Esophagus squamous epithelium (tissue), 4 donors: ENCODE measurements around the gene FHOD3.

ENCODE experiments used
- POLR2A ChIP-seq, 4 donors: fragments of 450-650 bp; IDR thresholded peaks; one replicate each; pipeline ENCODE4 v1.6.1; 2017; ENCODE audit warnings: antibody characterized with exemption in 4 of 4, mild to moderate bottlenecking in 4 of 4, moderate library complexity in 3 of 4
- TF ChIP-seq, protein P1 (sequence below), 6 experiments: fragments of 450-650 bp in 4 of 6; fragments of 200-600 bp in 2 of 6; sonication (generic) in 2 of 6; IDR thresholded peaks; one replicate each; pipeline ENCODE4 v1.5.1; 2016 to 2019; ENCODE audit warnings: antibody characterized with exemption in 6 of 6, mild to moderate bottlenecking in 4 of 6, moderate library complexity in 4 of 6

DNA sequence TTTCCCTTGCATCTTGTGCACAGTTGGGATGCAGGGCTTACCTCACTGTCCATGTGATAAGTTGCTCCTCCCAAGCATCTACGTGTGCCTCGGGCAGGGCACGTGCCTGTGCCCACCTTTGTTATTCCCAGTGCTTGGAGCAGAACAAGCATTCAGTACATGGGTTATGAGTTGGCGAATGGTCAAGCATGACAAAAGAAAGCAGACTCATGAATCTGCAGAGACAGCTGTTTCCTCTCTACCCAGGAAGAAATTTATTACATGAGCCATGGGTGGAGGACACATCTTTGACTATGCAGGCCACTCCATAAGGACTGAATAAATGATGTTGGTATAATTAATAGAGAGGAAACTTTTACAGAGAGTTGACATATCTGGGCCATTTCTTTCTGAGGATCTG lies 403.4 kb downstream of the FHOD3 start:
- TF ChIP-seq POLR2A (IDR thresholded peaks at IDR 0.05): no peak
- TF ChIP-seq, protein P1, sequence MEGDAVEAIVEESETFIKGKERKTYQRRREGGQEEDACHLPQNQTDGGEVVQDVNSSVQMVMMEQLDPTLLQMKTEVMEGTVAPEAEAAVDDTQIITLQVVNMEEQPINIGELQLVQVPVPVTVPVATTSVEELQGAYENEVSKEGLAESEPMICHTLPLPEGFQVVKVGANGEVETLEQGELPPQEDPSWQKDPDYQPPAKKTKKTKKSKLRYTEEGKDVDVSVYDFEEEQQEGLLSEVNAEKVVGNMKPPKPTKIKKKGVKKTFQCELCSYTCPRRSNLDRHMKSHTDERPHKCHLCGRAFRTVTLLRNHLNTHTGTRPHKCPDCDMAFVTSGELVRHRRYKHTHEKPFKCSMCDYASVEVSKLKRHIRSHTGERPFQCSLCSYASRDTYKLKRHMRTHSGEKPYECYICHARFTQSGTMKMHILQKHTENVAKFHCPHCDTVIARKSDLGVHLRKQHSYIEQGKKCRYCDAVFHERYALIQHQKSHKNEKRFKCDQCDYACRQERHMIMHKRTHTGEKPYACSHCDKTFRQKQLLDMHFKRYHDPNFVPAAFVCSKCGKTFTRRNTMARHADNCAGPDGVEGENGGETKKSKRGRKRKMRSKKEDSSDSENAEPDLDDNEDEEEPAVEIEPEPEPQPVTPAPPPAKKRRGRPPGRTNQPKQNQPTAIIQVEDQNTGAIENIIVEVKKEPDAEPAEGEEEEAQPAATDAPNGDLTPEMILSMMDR (IDR thresholded peaks at IDR 0.05): no peak
